Hair follicle dermal papilla cell (primary cell): ENCODE results near the gene ZNF219. TPM values are rescaled to one million over a fixed set of nuclear protein-coding genes. Genes with fewer than 3 reads are reported as not detected.

ENCODE experiments used
- small RNA-seq: library from RNA; depleted of rRNA; stranded (forward); fragments of <200 nt; gene quantifications from one replicate; pipeline ENCODE3, GENCODE V24; 2012
- total RNA-seq: library from RNA; depleted of rRNA; stranded (reverse); fragments of >200 nt; gene quantifications from 2 replicates; pipeline ENCODE4 v1.2.3, GENCODE V29; 2012

ZNF219 gene
- total RNA-seq = 11.8 and 17.2 TPM in 2 replicates

GRCh38 chr14:21098076-21098891 is at the start of gene ZNF219:
Gene ZNF219 (minus strand): TSS chr14:21098655. CDS start chr14:21093591, 5,064 bp downstream.

GRCh38 chr14:21100931-21101330 is 2.5 kb upstream of the ZNF219 start, which contains the start of gene TMEM253:
Gene TMEM253 (plus strand): TSS chr14:21101066. CDS start chr14:21101344, 278 bp downstream.

GRCh38 chr14:21070083-21070609 is 28.3 kb downstream of the ZNF219 start, which contains the start of gene ARHGEF40:
Gene ARHGEF40 (plus strand): TSS chr14:21070304. CDS start chr14:21070397, 93 bp downstream.

GRCh38 chr14:21057803-21058675 is 40.4 kb downstream of the ZNF219 start, which contains the start of gene RNASE8:
Gene RNASE8 (plus strand): TSS chr14:21057822. CDS start chr14:21057893, 71 bp downstream.

GRCh38 chr14:21041676-21042433 is 56.6 kb downstream of the ZNF219 start, which contains the start of gene RNASE7:
Gene RNASE7 (plus strand): TSS chr14:21042362. CDS start chr14:21042993, 631 bp downstream.

Small RNA genes within 50 kb of the gene (small RNA-seq; reads per million reads assigned to genes)
- not detected for gene RNU6-252P

Other genes with a start within 250 kb of the ZNF219 start
- not detected in 2 replicates for gene RNASE3, start 207.3 kb downstream of the ZNF219 start, total RNA-seq
- not detected in 2 replicates for gene RNASE2, start 143.2 kb downstream of the ZNF219 start, total RNA-seq
- gene METTL17, start 108.7 kb downstream of the ZNF219 start, total RNA-seq = 38.4 and 42.4 TPM in 2 replicates
- gene SLC39A2, start 99.4 kb downstream of the ZNF219 start, total RNA-seq = 0.12 and 0.16 TPM in 2 replicates
- gene NDRG2, start 73.6 kb downstream of the ZNF219 start, total RNA-seq = 0.81 and 1.5 TPM in 2 replicates
- not detected in 2 replicates for gene TPPP2, start 68.4 kb downstream of the ZNF219 start, total RNA-seq
- not detected in 2 replicates for gene RNASE13, start 63.8 kb downstream of the ZNF219 start, total RNA-seq
- not detected in 2 replicates for gene RNASE7, start 56.3 kb downstream of the ZNF219 start, total RNA-seq
- not detected in 2 replicates for gene RNASE8, start 40.8 kb downstream of the ZNF219 start, total RNA-seq
- gene ARHGEF40, start 28.4 kb downstream of the ZNF219 start, total RNA-seq = 72.0 and 87.1 TPM in 2 replicates
- not detected in 2 replicates for gene TMEM253, start 2.4 kb upstream of the ZNF219 start, total RNA-seq
- gene OR5AU1, start 57.4 kb upstream of the ZNF219 start, total RNA-seq = not detected in 2 replicates
- 441 and 460 TPM in 2 replicates for gene HNRNPC, start 170.8 kb upstream of the ZNF219 start, total RNA-seq
- gene RPGRIP1, start 181.4 kb upstream of the ZNF219 start, total RNA-seq = not detected in 2 replicates